ENCODE measurements around the gene UTF1. TPM values are rescaled to one million over a fixed set of nuclear protein-coding genes. Genes with fewer than 3 reads are reported as not detected.

UTF1 gene
- total RNA-seq, 1 donor from 2014 or later, result not detected

DNA sequence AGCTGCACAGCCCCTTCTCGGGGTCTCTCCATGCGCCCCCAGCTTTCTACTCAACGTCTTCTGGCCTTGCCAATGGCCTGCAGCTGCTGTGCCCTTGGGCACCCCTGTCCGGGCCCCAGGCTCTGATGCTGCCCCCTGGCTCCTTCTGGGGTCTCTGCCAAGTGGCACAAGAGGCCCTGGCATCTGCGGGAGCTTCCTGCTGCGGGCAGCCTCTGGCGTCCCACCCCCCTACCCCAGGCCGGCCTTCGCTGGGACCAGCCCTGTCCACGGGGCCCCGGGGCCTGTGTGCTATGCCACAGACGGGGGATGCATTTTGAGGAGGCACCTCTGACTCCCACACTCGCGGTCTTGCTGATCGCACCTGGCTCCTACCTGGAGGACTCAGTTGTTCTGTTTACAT is 10.0 kb downstream of the UTF1 start:
- TF ChIP-seq, protein P1, sequence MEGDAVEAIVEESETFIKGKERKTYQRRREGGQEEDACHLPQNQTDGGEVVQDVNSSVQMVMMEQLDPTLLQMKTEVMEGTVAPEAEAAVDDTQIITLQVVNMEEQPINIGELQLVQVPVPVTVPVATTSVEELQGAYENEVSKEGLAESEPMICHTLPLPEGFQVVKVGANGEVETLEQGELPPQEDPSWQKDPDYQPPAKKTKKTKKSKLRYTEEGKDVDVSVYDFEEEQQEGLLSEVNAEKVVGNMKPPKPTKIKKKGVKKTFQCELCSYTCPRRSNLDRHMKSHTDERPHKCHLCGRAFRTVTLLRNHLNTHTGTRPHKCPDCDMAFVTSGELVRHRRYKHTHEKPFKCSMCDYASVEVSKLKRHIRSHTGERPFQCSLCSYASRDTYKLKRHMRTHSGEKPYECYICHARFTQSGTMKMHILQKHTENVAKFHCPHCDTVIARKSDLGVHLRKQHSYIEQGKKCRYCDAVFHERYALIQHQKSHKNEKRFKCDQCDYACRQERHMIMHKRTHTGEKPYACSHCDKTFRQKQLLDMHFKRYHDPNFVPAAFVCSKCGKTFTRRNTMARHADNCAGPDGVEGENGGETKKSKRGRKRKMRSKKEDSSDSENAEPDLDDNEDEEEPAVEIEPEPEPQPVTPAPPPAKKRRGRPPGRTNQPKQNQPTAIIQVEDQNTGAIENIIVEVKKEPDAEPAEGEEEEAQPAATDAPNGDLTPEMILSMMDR (IDR thresholded peaks at IDR 0.05), result no peak
- ChIA-PET CTCF (interaction anchor here (1.0 kb wide), 1 partner anchor 90 kb away, joined by 3 read pairs; no protein-coding TSS in a partner anchor), POLR2A (interaction anchor here (2.7 kb wide), 1 partner anchor 35 kb away, joined by 12 read pairs; no protein-coding TSS in a partner anchor)
- DNase-seq (no peak), ATAC-seq (ENCODE audit: low read depth) (no peak)
- Mint-ChIP-seq H3K27ac (no peak overlapping the region), H3K4me3 (no peak overlapping the region), H3K4me1 (peaks cover 44% of the 10 kb centered on the region), H3K36me3 (ENCODE audit: low read depth) (no peaks in the 10 kb centered on the region), H3K27me3 (peaks cover 9% of the 10 kb centered on the region), H3K9me3 (no peaks in the 10 kb centered on the region)
- intact Hi-C loops (cut with micrococcal nuclease), result loop anchor here (2.0 kb wide), 1 partner anchor 19 kb away; no protein-coding TSS in a partner anchor

GRCh38 chr10:133241501-133242205 is 11.6 kb downstream of the UTF1 start:
- H3K27me3 Mint-ChIP-seq, result peaks cover 14% of the 10 kb centered on the region
- H3K9me3 Mint-ChIP-seq, result no peaks in the 10 kb centered on the region
- ATAC-seq (ENCODE audit: low read depth) (peak; percentile 45), DNase-seq (no peak)
- CTCF ChIA-PET, result interaction anchor here (1.3 kb wide), 1 partner anchor 23 kb away, joined by 3 read pairs; no protein-coding TSS in a partner anchor
- POLR2A ChIA-PET, result interaction anchor here (1.2 to 2.7 kb wide), 2 partner anchors 17 to 34 kb away, joined by 5 to 12 read pairs; no protein-coding TSS in a partner anchor
- H3K4me1 Mint-ChIP-seq, result peaks cover 37% of the 10 kb centered on the region
- TF ChIP-seq, protein P1 (IDR thresholded peaks at IDR 0.05), result no peak
- peak overlapping the region; percentile 81 for H3K4me3 Mint-ChIP-seq
- peak overlapping the region; percentile 12 for H3K27ac Mint-ChIP-seq
- H3K36me3 Mint-ChIP-seq (ENCODE audit: low read depth), result no peaks in the 10 kb centered on the region
- intact Hi-C loops (cut with micrococcal nuclease), result loop anchor here (2.0 kb wide), 1 partner anchor 17 kb away; no protein-coding TSS in a partner anchor

GRCh38 chr10:133242611-133243356 is 12.8 kb downstream of the UTF1 start:
- no peak overlapping the region for H3K4me3 Mint-ChIP-seq
- CTCF ChIA-PET, result interaction anchor here (1.3 kb wide), 2 partner anchors 21 to 99 kb away, joined by 3 read pairs; no protein-coding TSS in a partner anchor
- H3K4me1 Mint-ChIP-seq, result peaks cover 38% of the 10 kb centered on the region
- ATAC-seq (ENCODE audit: low read depth), result no peak
- no peak overlapping the region for H3K27ac Mint-ChIP-seq
- intact Hi-C loops (cut with micrococcal nuclease), result no loop called here
- no peak for DNase-seq
- POLR2A ChIA-PET, result no interaction called here
- H3K36me3 Mint-ChIP-seq (ENCODE audit: low read depth), result no peaks in the 10 kb centered on the region
- H3K9me3 Mint-ChIP-seq, result no peaks in the 10 kb centered on the region
- TF ChIP-seq, protein P1 (IDR thresholded peaks at IDR 0.05), result no peak
- H3K27me3 Mint-ChIP-seq, result peaks cover 14% of the 10 kb centered on the region

DNA sequence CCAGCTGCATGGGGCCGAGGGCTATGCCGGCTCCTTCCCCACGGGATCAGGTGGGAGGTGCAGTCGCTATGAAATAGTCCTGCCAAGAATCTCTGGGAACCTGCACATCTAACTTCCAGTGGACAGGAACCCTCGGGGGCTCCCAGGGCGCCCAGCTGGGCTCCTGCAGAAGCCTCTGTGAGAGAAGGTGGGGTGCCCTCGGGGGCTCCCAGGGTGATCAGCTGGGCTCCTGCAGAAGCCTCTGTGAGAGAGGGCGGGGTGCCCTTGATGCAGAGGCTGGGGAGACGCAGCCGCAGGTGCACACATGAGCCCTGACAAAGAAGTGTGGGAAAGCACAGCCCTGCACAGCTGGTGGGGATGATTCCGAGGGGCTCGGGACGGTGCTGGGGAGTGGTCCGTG is 13.6 kb downstream of the UTF1 start:
- Mint-ChIP-seq H3K27ac (no peak overlapping the region), H3K4me1 (peaks cover 37% of the 10 kb centered on the region), H3K9me3 (no peaks in the 10 kb centered on the region), H3K27me3 (peaks cover 13% of the 10 kb centered on the region), H3K4me3 (no peak overlapping the region), H3K36me3 (ENCODE audit: low read depth) (no peaks in the 10 kb centered on the region)
- ATAC-seq (ENCODE audit: low read depth) (no peak), DNase-seq (no peak)
- ChIA-PET CTCF (interaction anchor here (1.3 kb wide), 1 partner anchor 100 kb away, joined by 3 read pairs; no protein-coding TSS in a partner anchor), POLR2A (no interaction called here)
- TF ChIP-seq, protein P1 (IDR thresholded peaks at IDR 0.05), result no peak
- intact Hi-C loops (cut with micrococcal nuclease), result no loop called here

All from activated B cell treated with CpG ODN at 0.5 μM for 24 hours (primary cell).